ENCODE data around the gene PPP1R14C.
A peak's percentile ranks its signal among the peaks of the same experiment; 100 is the strongest.

PPP1R14C gene

DNA sequence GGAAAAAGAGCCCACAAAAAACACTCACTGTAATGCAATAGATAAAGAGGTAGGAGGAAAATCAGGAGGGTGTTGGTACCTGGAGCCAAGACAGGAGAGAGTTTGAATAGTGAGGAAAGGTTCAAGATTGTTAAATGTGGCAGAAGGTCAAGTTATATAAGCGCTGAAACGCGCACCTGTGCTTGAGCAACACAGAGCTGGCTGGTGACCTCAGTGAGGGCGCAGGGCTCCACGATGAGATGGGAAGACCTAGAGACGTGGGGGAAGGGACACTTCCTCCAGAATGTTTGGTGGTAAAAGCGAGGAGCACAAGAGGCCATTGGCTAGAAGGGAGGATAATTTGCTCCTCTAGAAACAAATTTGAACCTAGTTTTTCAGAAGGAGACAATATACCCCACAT lies 4.2 kb upstream of the PPP1R14C start:
- no peak for DNase-seq (ENCODE audit: low read depth, low spot score)
- no peaks in the 10 kb centered on the region for H3K36me3 ChIP-seq (ENCODE audit: insufficient read depth, insufficient read length, low read length)
- TF ChIP-seq SUZ12 (IDR thresholded peaks at IDR 0.05; ENCODE audit: extremely low read depth, insufficient read depth, insufficient read length), result no peak
- TF ChIP-seq ZNF274 (IDR thresholded peaks at IDR 0.05; ENCODE audit: low read depth, low read length), result no peak
- TF ChIP-seq YY1 (IDR thresholded peaks at IDR 0.05; ENCODE audit: insufficient read depth, insufficient read length), result no peak
- H3K9ac ChIP-seq (ENCODE audit: insufficient read length, low read depth), result no peak overlapping the region
- no peaks in the 10 kb centered on the region for H3K4me1 ChIP-seq (ENCODE audit: insufficient read depth, insufficient read length)
- no peaks in the 10 kb centered on the region for H3K9me3 ChIP-seq (ENCODE audit: insufficient read depth, low read length)
- H3K27me3 ChIP-seq (ENCODE audit: insufficient read depth, insufficient read length), result peaks cover 33% of the 10 kb centered on the region
- H3K4me3 ChIP-seq (ENCODE audit: insufficient read length, low read depth), result no peak overlapping the region

DNA sequence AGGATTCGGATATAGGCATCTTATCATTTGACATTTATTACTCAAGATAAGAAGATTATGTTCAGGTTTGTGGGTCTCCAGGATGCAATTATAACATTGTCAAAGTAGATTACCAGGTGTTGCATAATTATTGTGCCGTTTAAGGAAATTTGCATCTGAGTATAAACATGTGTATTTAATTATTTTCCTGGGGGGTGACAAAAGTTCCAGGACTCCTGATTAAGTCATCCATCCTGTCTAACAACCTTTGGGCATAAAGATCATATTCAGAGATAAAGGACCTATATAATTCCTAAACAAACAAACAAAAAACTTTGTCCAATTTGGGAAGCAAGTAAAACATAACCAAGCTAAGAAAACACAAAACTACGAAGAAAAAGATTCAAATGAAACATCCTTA lies 3.3 kb upstream of the PPP1R14C start:
- H3K27me3 ChIP-seq (ENCODE audit: insufficient read depth, insufficient read length), result peaks cover 42% of the 10 kb centered on the region
- TF ChIP-seq YY1 (IDR thresholded peaks at IDR 0.05; ENCODE audit: insufficient read depth, insufficient read length) (no peak), SUZ12 (IDR thresholded peaks at IDR 0.05; ENCODE audit: extremely low read depth, insufficient read depth, insufficient read length) (no peak), ZNF274 (IDR thresholded peaks at IDR 0.05; ENCODE audit: low read depth, low read length) (no peak)
- peaks cover 3% of the 10 kb centered on the region for H3K4me1 ChIP-seq (ENCODE audit: insufficient read depth, insufficient read length)
- no peaks in the 10 kb centered on the region for H3K36me3 ChIP-seq (ENCODE audit: insufficient read depth, insufficient read length, low read length)
- H3K4me3 ChIP-seq (ENCODE audit: insufficient read length, low read depth), result no peak overlapping the region
- no peak overlapping the region for H3K9ac ChIP-seq (ENCODE audit: insufficient read length, low read depth)
- no peaks in the 10 kb centered on the region for H3K9me3 ChIP-seq (ENCODE audit: insufficient read depth, low read length)
- no peak for DNase-seq (ENCODE audit: low read depth, low spot score)

DNA sequence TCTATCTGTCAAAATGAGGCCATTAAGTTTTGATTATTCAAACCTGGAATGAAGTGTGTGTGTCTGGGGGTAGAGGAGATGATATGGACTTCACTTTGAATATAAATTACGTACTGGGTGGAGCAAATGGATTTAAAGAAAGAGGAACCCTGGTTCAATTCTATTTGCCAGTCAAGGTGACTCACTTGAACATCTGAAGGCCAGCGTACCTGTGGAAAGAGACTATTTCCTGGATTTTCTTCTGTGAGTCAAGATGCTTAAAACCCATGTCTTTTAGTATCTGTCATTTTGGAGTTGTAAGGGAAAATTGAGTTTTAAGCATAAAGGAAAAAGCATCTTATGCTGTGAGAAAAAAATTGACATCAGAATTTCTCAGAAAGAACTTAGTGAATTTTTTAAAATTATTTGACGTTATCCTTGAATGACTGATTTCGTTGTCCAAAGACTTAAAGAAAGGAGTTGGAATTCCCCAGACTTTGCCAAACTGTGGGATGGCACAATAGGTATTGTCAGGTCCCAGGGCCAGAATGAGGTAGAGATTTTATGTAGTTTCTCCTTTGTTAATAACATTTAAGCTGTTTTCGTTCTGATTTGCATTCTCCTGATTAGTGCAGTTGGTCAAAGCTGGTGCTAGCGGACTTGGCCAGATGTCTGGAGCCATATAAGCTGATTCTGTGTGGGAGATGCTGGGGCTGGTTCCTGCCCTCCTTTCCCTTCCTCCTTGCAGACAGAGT lies 2.4 kb upstream of the PPP1R14C start:
- Histone ChIP-seq H3K36me3 (ENCODE audit: insufficient read depth, insufficient read length, low read length) (no peaks in the 10 kb centered on the region), H3K9ac (ENCODE audit: insufficient read length, low read depth) (no peak overlapping the region), H3K9me3 (ENCODE audit: insufficient read depth, low read length) (no peaks in the 10 kb centered on the region), H3K27me3 (ENCODE audit: insufficient read depth, insufficient read length) (peaks cover 51% of the 10 kb centered on the region), H3K4me3 (ENCODE audit: insufficient read length, low read depth) (no peak overlapping the region), H3K4me1 (ENCODE audit: insufficient read depth, insufficient read length) (peaks cover 3% of the 10 kb centered on the region)
- DNase-seq (ENCODE audit: low read depth, low spot score), result no peak
- no peak for TF ChIP-seq YY1 (IDR thresholded peaks at IDR 0.05; ENCODE audit: insufficient read depth, insufficient read length)
- no peak for TF ChIP-seq SUZ12 (IDR thresholded peaks at IDR 0.05; ENCODE audit: extremely low read depth, insufficient read depth, insufficient read length)
- no peak for TF ChIP-seq ZNF274 (IDR thresholded peaks at IDR 0.05; ENCODE audit: low read depth, low read length)

DNA sequence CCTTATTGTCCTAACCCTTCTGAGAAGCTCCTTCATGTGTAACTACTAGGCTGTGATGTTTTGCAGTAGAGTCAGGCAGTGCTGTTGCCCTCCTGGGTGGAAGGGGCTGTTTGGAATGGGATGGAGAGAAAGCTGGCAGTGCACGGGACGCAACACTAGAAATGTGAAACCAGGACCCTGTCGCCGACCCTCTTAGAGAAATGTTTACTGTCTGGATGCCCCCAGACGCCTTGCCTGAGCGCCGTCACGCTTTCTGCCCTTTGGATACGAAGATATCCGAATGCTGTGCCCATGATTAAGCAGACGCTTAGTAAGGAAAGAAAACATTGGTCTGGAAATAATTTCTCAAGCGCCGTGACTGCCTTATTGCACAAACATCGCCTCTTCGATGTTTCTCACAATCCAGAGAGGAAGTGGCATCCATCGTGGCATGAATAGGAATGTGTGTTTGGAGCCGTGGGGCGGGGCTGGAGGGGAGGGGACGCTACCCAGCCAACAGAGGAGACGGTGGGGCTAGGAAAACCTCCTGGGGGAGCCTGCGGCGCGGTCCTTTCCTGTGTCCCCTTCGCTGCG lies 661 bp upstream of the PPP1R14C start:
- no peak for DNase-seq (ENCODE audit: low read depth, low spot score)
- H3K9me3 ChIP-seq (ENCODE audit: insufficient read depth, low read length), result no peaks in the 10 kb centered on the region

DNA sequence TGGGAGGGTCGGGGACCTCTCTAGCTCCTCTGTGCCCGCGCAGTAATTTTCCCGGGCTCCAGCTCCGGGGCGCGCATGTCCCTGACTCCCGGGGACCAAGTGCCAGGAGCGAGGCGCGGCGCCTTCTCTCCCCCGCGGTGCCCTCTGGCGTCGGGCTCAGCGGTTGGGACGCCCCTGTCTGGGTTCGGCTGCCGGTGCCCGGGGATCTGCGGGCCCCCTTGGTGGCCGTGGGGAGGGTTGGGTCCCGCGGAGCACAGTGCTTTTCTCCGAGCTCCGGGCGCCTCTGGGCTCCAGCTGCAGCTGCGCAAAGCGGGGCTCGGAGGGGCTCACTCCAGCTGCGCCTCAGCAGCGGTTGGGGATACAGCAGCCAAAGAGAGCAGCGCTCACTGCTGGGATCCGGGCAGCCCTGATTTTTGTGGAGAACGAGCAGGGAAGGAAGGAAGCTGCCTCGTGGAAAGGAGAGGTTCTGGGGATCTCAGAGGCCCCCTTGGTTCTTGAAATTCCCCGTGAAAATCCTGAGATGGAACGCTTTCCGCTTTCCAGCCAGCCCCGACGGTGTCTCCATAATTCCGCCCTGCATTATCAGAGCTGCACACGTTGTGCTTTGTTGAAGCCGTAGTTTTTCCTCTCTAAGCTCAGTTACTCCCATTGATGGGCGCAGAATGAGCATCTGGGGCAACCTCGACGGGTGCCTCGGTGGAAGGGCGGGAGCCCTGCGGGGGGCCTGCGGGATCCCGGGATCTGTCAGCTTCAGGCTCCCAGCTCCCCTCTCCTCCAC lies 861 bp downstream of the PPP1R14C start:
- H3K27me3 ChIP-seq (ENCODE audit: insufficient read depth, insufficient read length), result peaks cover 64% of the 10 kb centered on the region
- no peak for TF ChIP-seq ZNF274 (IDR thresholded peaks at IDR 0.05; ENCODE audit: low read depth, low read length)
- TF ChIP-seq SUZ12 (IDR thresholded peaks at IDR 0.05; ENCODE audit: extremely low read depth, insufficient read depth, insufficient read length), result no peak
- TF ChIP-seq YY1 (IDR thresholded peaks at IDR 0.05; ENCODE audit: insufficient read depth, insufficient read length), result no peak
- H3K4me3 ChIP-seq (ENCODE audit: insufficient read length, low read depth), result peak overlapping the region; percentile 45
- H3K4me1 ChIP-seq (ENCODE audit: insufficient read depth, insufficient read length), result peaks cover 3% of the 10 kb centered on the region
- H3K36me3 ChIP-seq (ENCODE audit: insufficient read depth, insufficient read length, low read length), result no peaks in the 10 kb centered on the region
- no peak for DNase-seq (ENCODE audit: low read depth, low spot score)
- H3K9me3 ChIP-seq (ENCODE audit: insufficient read depth, low read length), result no peaks in the 10 kb centered on the region
- peak overlapping the region; percentile 36 for H3K9ac ChIP-seq (ENCODE audit: insufficient read length, low read depth)

More for the DNA sequence above, 661 bp upstream of the PPP1R14C start:
- peaks cover 64% of the 10 kb centered on the region for H3K27me3 ChIP-seq (ENCODE audit: insufficient read depth, insufficient read length)
- peaks cover 3% of the 10 kb centered on the region for H3K4me1 ChIP-seq (ENCODE audit: insufficient read depth, insufficient read length)
- H3K36me3 ChIP-seq (ENCODE audit: insufficient read depth, insufficient read length, low read length), result no peaks in the 10 kb centered on the region
- TF ChIP-seq SUZ12 (IDR thresholded peaks at IDR 0.05; ENCODE audit: extremely low read depth, insufficient read depth, insufficient read length) (no peak), ZNF274 (IDR thresholded peaks at IDR 0.05; ENCODE audit: low read depth, low read length) (no peak), YY1 (IDR thresholded peaks at IDR 0.05; ENCODE audit: insufficient read depth, insufficient read length) (no peak)
- no peak overlapping the region for H3K9ac ChIP-seq (ENCODE audit: insufficient read length, low read depth)
- peak overlapping the region; percentile 50 for H3K4me3 ChIP-seq (ENCODE audit: insufficient read length, low read depth)

DNA sequence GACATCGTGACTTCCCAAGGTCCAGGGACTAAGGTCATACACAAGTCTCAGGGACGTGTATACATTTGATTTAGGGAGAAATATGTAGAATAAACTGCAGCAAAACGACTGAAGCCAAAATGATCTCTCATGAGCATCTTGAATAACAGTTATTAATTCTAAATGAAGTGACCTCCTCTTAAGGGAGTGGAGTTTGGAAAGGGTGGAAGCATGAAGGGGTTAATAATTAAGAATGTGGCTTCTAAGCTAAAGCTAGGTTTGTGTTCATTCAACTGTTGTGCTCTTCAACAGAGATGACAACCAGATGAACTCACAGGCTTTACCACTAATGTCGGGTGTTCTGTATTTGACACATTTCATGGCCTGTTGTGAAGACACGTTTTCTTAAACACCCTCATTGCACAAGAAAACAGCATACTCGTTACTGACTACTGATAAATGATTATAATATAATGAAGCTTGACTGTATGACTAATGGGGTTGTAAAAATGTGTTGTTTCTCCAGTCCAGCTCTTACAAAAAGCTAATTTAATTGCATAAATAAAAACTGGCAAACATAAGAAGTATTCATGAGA lies 1.5 kb downstream of the PPP1R14C start:
- TF ChIP-seq YY1 (IDR thresholded peaks at IDR 0.05; ENCODE audit: insufficient read depth, insufficient read length) (no peak), SUZ12 (IDR thresholded peaks at IDR 0.05; ENCODE audit: extremely low read depth, insufficient read depth, insufficient read length) (no peak), ZNF274 (IDR thresholded peaks at IDR 0.05; ENCODE audit: low read depth, low read length) (no peak)
- peak overlapping the region; percentile 45 for H3K4me3 ChIP-seq (ENCODE audit: insufficient read length, low read depth)

More for the DNA sequence above, 1.5 kb downstream of the PPP1R14C start:
- no peaks in the 10 kb centered on the region for H3K36me3 ChIP-seq (ENCODE audit: insufficient read depth, insufficient read length, low read length)
- no peaks in the 10 kb centered on the region for H3K9me3 ChIP-seq (ENCODE audit: insufficient read depth, low read length)
- H3K4me1 ChIP-seq (ENCODE audit: insufficient read depth, insufficient read length), result peaks cover 3% of the 10 kb centered on the region
- peak overlapping the region; percentile 36 for H3K9ac ChIP-seq (ENCODE audit: insufficient read length, low read depth)
- peaks cover 64% of the 10 kb centered on the region for H3K27me3 ChIP-seq (ENCODE audit: insufficient read depth, insufficient read length)
- no peak for DNase-seq (ENCODE audit: low read depth, low spot score)
